ENCODE results near the gene KRT33B. TPM values are rescaled to one million over a fixed set of nuclear protein-coding genes. Genes with fewer than 3 reads are reported as not detected.

KRT33B gene
- total RNA-seq, 2 experiments from 2014 or later, result not detected

DNA sequence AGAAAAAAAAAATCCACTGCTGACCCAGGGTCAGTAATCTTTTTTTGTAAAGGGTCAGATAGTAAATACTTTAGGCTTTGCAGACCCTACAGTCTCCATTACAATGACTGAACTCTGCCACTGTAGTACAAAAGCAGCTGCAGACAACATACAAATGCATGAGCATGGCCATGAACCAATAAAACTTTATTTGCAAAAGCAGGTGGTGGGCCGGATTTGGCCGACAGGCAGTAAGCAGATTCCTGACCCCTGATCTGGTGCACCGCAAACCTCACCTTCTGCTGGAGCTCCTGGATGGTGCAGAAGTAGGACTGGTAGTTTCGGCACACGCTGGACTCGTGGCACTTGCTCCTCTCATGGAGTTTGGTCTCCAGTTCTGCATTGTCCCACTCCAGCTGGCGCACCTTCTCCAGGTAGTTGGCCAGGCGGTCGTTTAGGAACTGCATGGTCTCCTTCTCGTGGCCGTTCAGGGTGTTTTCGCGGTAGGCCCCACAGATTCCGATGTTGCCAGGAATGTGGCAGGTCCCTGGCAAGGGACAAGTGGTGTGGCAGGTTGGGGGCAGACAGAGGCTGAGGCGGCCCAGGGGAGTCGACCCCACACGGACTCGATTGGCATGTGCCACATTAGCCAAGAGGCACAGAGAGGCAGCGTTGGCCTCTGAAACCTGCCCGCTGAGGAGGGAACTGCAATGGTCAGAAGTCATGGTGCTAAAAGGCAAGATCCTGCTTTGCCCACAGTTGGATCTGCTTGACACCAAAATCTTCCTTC, 41.6 kb upstream of the KRT33B start:
- CTCF ChIA-PET (ENCODE audit: unreplicated experiment), result no interaction called here

DNA sequence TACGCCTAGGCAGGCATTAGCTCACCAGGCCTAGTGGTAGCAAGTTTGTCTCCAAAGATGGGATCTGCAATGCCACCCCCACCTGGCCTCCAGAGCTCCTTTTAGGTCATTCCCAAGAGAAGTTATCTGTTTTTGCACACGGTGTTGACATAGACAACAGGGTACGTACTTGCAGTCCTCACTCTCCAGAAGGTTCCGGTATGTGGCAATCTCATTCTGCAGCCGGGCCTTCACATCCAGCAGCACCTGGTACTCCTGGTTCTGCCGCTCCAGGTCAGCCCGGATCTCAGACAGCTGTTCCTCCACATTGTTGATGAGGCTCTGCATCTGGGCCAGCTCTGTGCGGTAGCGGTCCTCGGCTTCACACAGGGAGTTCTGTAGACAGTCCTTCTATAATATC, 37.6 kb upstream of the KRT33B start:
- no peak overlapping the region for H3K4me3 ChIP-seq (ENCODE audit: low read depth, low read length, poor library complexity, severe bottlenecking)
- no peak for TF ChIP-seq EZH2phosphoT487 (IDR thresholded peaks at IDR 0.05; ENCODE audit: borderline replicate concordance, low read depth, low read length)
- TF ChIP-seq, protein P1, sequence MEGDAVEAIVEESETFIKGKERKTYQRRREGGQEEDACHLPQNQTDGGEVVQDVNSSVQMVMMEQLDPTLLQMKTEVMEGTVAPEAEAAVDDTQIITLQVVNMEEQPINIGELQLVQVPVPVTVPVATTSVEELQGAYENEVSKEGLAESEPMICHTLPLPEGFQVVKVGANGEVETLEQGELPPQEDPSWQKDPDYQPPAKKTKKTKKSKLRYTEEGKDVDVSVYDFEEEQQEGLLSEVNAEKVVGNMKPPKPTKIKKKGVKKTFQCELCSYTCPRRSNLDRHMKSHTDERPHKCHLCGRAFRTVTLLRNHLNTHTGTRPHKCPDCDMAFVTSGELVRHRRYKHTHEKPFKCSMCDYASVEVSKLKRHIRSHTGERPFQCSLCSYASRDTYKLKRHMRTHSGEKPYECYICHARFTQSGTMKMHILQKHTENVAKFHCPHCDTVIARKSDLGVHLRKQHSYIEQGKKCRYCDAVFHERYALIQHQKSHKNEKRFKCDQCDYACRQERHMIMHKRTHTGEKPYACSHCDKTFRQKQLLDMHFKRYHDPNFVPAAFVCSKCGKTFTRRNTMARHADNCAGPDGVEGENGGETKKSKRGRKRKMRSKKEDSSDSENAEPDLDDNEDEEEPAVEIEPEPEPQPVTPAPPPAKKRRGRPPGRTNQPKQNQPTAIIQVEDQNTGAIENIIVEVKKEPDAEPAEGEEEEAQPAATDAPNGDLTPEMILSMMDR (conservative IDR thresholded peaks at IDR 0.05; ENCODE audit: low read length), result no peak
- H3K9me2 ChIP-seq (ENCODE audit: insufficient read depth, low read length), result no peaks in the 10 kb centered on the region
- H3K79me2 ChIP-seq (ENCODE audit: insufficient read depth, low read depth, low read length), result no peaks in the 10 kb centered on the region
- H3K9me3 ChIP-seq (ENCODE audit: low read length), result no peaks in the 10 kb centered on the region
- H3K36me3 ChIP-seq (ENCODE audit: insufficient read depth, low read length), result no peaks in the 10 kb centered on the region
- intact Hi-C loops (cut with micrococcal nuclease; ENCODE audit: unreplicated experiment), result no loop called here
- H3K27ac ChIP-seq (ENCODE audit: low read depth, low read length, poor library complexity, severe bottlenecking), result no peak overlapping the region
- no peak overlapping the region for H3K4me2 ChIP-seq (ENCODE audit: low read length)
- H2AFZ ChIP-seq (ENCODE audit: low read length), result no peak overlapping the region
- no TSS peak for BruUV-seq (replicated peaks)
- no peak for DNase-seq (ENCODE audit: low spot score)
- POLR2A ChIA-PET, result no interaction called here
- CTCF ChIA-PET (ENCODE audit: unreplicated experiment), result no interaction called here
- H3K4me1 ChIP-seq (ENCODE audit: insufficient read depth, low read length, poor library complexity, severe bottlenecking), result no peaks in the 10 kb centered on the region
- no peaks in the 10 kb centered on the region for H4K20me1 ChIP-seq (ENCODE audit: insufficient read depth, low read length)

More for the DNA sequence above, 41.6 kb upstream of the KRT33B start:
- H3K27ac ChIP-seq (ENCODE audit: low read depth, low read length, poor library complexity, severe bottlenecking), result no peak overlapping the region
- no peak overlapping the region for H3K4me2 ChIP-seq (ENCODE audit: low read length)
- BruUV-seq (replicated peaks), result no TSS peak
- no peaks in the 10 kb centered on the region for H3K79me2 ChIP-seq (ENCODE audit: insufficient read depth, low read depth, low read length)
- no peak for TF ChIP-seq EZH2phosphoT487 (IDR thresholded peaks at IDR 0.05; ENCODE audit: borderline replicate concordance, low read depth, low read length)
- TF ChIP-seq, protein P1 (conservative IDR thresholded peaks at IDR 0.05; ENCODE audit: low read length), result no peak
- H4K20me1 ChIP-seq (ENCODE audit: insufficient read depth, low read length), result no peaks in the 10 kb centered on the region
- intact Hi-C loops (cut with micrococcal nuclease; ENCODE audit: unreplicated experiment), result no loop called here
- DNase-seq (ENCODE audit: low spot score), result no peak
- H2AFZ ChIP-seq (ENCODE audit: low read length), result no peak overlapping the region
- H3K4me3 ChIP-seq (ENCODE audit: low read depth, low read length, poor library complexity, severe bottlenecking), result no peak overlapping the region
- no peaks in the 10 kb centered on the region for H3K9me2 ChIP-seq (ENCODE audit: insufficient read depth, low read length)
- POLR2A ChIA-PET, result no interaction called here
- H3K36me3 ChIP-seq (ENCODE audit: insufficient read depth, low read length), result no peaks in the 10 kb centered on the region
- H3K4me1 ChIP-seq (ENCODE audit: insufficient read depth, low read length, poor library complexity, severe bottlenecking), result no peaks in the 10 kb centered on the region
- H3K9me3 ChIP-seq (ENCODE audit: low read length), result no peaks in the 10 kb centered on the region

DNA sequence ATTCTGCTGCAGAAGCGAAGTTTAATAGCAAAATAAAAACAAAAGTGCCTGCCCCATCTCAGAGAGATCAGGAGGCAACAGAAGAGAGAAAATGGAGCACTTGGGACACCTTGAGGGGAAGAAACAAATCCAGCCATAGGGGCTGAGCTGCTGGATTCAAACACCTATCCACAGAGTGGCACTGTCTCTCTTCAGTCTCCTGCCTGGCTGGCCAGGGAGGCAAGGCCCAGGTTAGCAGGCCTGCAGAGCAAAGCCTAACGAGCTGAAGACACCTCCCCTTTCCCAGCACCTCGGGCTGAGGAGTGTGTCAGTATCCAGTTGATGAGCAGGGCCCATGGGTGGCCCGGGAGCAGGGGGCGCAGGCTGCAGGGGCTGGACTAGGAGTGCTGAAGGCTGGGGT, 36.6 kb upstream of the KRT33B start:
- no peaks in the 10 kb centered on the region for H3K79me2 ChIP-seq (ENCODE audit: insufficient read depth, low read depth, low read length)
- no peaks in the 10 kb centered on the region for H4K20me1 ChIP-seq (ENCODE audit: insufficient read depth, low read length)
- ChIA-PET POLR2A (no interaction called here), CTCF (ENCODE audit: unreplicated experiment) (no interaction called here)
- H3K4me2 ChIP-seq (ENCODE audit: low read length), result no peak overlapping the region
- no peaks in the 10 kb centered on the region for H3K4me1 ChIP-seq (ENCODE audit: insufficient read depth, low read length, poor library complexity, severe bottlenecking)
- no peak overlapping the region for H2AFZ ChIP-seq (ENCODE audit: low read length)
- intact Hi-C loops (cut with micrococcal nuclease; ENCODE audit: unreplicated experiment), result no loop called here
- H3K9me3 ChIP-seq (ENCODE audit: low read length), result no peaks in the 10 kb centered on the region
- H3K36me3 ChIP-seq (ENCODE audit: insufficient read depth, low read length), result no peaks in the 10 kb centered on the region
- no peak for DNase-seq (ENCODE audit: low spot score)
- H3K4me3 ChIP-seq (ENCODE audit: low read depth, low read length, poor library complexity, severe bottlenecking), result no peak overlapping the region
- H3K9me2 ChIP-seq (ENCODE audit: insufficient read depth, low read length), result no peaks in the 10 kb centered on the region
- no peak for TF ChIP-seq EZH2phosphoT487 (IDR thresholded peaks at IDR 0.05; ENCODE audit: borderline replicate concordance, low read depth, low read length)
- TF ChIP-seq, protein P1 (conservative IDR thresholded peaks at IDR 0.05; ENCODE audit: low read length), result no peak
- BruUV-seq (replicated peaks), result no TSS peak
- no peak overlapping the region for H3K27ac ChIP-seq (ENCODE audit: low read depth, low read length, poor library complexity, severe bottlenecking)

Data from OCI-LY7 (cell line).